ENCODE results near the gene GRK2.

DNA sequence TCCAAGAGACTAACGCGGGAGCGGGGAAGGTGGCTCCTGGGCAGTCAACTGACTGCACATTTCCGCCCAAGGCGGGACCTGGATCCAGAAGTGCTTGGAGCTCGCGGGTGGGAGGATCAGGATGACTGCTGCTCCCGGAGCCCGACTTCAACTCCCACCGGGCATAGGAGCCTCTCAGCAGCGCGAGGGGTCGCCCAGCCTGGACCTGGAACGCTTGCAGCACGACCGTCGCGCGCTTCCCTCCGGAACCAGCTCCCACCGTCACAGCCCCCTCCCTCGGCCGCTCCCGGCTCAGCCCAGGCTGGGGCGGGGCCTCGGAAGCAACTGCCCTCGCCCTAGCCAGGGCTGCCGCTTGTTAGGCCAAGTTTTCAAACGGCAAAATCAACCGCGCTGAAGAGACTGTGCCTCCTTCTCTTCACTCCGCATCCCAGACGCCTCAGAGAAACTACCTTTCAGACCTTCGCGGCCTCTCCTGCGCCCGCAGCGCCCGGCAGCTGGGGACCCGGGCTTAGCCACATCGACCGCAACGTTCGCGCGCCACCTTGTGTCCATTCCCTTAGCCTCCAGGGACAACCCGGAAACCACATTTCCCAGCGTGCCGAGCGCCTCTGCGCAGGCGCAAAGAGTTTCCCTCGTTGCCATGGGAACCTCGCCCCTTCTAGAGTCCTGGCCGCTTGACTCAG lies 51.1 kb downstream of the GRK2 start:
- TF ChIP-seq POLR2A (IDR thresholded peaks at IDR 0.05; ENCODE audit: low read depth, low read length) (peak; percentile 60; the same call in 1 of the 2 replicates), POLR2AphosphoS5 (IDR thresholded peaks at IDR 0.05; ENCODE audit: low read depth, low read length) (0 out of 2 replicates have a peak, but pooled peaks have one; percentile 35), TAF1 (IDR thresholded peaks at IDR 0.05; ENCODE audit: borderline replicate concordance, low read depth, low read length) (0 out of 2 replicates have a peak, but pooled peaks have one; percentile 46)

All from GM12892 (cell line).